ENCODE results near the gene RIN3.

The RIN3 gene

GRCh38 chr14:92626041-92626440 is 112.5 kb downstream of the RIN3 start:
- TF ChIP-seq, protein P1, sequence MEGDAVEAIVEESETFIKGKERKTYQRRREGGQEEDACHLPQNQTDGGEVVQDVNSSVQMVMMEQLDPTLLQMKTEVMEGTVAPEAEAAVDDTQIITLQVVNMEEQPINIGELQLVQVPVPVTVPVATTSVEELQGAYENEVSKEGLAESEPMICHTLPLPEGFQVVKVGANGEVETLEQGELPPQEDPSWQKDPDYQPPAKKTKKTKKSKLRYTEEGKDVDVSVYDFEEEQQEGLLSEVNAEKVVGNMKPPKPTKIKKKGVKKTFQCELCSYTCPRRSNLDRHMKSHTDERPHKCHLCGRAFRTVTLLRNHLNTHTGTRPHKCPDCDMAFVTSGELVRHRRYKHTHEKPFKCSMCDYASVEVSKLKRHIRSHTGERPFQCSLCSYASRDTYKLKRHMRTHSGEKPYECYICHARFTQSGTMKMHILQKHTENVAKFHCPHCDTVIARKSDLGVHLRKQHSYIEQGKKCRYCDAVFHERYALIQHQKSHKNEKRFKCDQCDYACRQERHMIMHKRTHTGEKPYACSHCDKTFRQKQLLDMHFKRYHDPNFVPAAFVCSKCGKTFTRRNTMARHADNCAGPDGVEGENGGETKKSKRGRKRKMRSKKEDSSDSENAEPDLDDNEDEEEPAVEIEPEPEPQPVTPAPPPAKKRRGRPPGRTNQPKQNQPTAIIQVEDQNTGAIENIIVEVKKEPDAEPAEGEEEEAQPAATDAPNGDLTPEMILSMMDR (IDR thresholded peaks at IDR 0.05; ENCODE audit: low read depth, low read length, missing control alignments) = no peak
- no peak for DNase-seq (ENCODE audit: low read depth)
- H3K4me3 ChIP-seq (ENCODE audit: low read depth, low read length) = no peak overlapping the region

GRCh38 chr14:92627707-92628215 is 114.2 kb downstream of the RIN3 start:
- no peak overlapping the region for H3K4me3 ChIP-seq (ENCODE audit: low read depth, low read length)
- TF ChIP-seq, protein P1 (IDR thresholded peaks at IDR 0.05; ENCODE audit: low read depth, low read length, missing control alignments) = no peak

GRCh38 chr14:92628636-92629035 is 115.1 kb downstream of the RIN3 start:
- no peak overlapping the region for H3K4me3 ChIP-seq (ENCODE audit: low read depth, low read length)
- no peak for DNase-seq (ENCODE audit: low read depth)
- TF ChIP-seq, protein P1 (IDR thresholded peaks at IDR 0.05; ENCODE audit: low read depth, low read length, missing control alignments) = no peak

More at GRCh38 chr14:92627707-92628215, 114.2 kb downstream of the RIN3 start:
- no peak for DNase-seq (ENCODE audit: low read depth)

- no peak overlapping the region for H3K4me3 ChIP-seq (ENCODE audit: low read depth, low read length)
- TF ChIP-seq, protein P1 (IDR thresholded peaks at IDR 0.05; ENCODE audit: low read depth, low read length, missing control alignments) = no peak
- no peak for DNase-seq (ENCODE audit: low read depth)
Measured at GRCh38 chr14:92630367-92630766, 116.8 kb downstream of the RIN3 start.

DNA sequence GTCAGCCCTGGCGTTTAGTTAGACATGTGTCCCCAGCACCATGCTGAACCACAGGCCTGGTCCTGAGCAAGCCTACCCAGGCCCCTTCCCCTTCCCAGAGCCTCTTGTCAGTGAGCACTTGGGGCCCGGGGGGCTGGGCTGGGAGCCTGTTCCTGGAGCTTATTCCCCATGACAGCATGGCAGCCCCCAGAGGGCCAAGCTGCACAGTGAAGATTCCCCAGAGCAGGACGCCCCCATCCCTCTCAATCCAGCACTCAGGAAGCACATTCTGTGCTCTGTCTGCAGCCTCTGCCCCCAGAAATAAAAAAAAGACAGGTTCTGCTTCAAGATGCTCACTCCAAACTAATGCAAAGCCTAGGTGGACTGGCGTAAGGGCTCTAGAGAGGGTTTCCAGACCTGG is 117.5 kb downstream of the RIN3 start:
- TF ChIP-seq, protein P1 (IDR thresholded peaks at IDR 0.05; ENCODE audit: low read depth, low read length, missing control alignments) = no peak
- DNase-seq (ENCODE audit: low read depth) = no peak
- H3K4me3 ChIP-seq (ENCODE audit: low read depth, low read length) = no peak overlapping the region

GRCh38 chr14:92632546-92633273 is 119.1 kb downstream of the RIN3 start:
- TF ChIP-seq, protein P1 (IDR thresholded peaks at IDR 0.05; ENCODE audit: low read depth, low read length, missing control alignments) = no peak
- no peak overlapping the region for H3K4me3 ChIP-seq (ENCODE audit: low read depth, low read length)
- DNase-seq (ENCODE audit: low read depth) = no peak

GRCh38 chr14:92633274-92633616 is 119.7 kb downstream of the RIN3 start:
- H3K4me3 ChIP-seq (ENCODE audit: low read depth, low read length) = no peak overlapping the region
- TF ChIP-seq, protein P1 (IDR thresholded peaks at IDR 0.05; ENCODE audit: low read depth, low read length, missing control alignments) = no peak
- DNase-seq (ENCODE audit: low read depth) = no peak
